ENCODE measurements around the gene RNF220. TPM values are rescaled to one million over a fixed set of nuclear protein-coding genes. Genes with fewer than 3 reads are reported as not detected.
A peak's percentile ranks its signal among the peaks of the same experiment; 100 is the strongest.

Gene RNF220
- total and polyA plus RNA-seq, 9 of the 15 experiments (the other 6 are each of a cell fraction or from before 2014, with no cell fraction given), result 5.1 to 117 (median 66.9) TPM

GRCh38 chr1:44531785-44532566 is 126.9 kb downstream of the RNF220 start (continued):
- TF ChIP-seq L3MBTL2 (IDR thresholded peaks at IDR 0.05) (no peak), FOXA1 (IDR thresholded peaks at IDR 0.05; ENCODE audit: borderline replicate concordance) (no peak), HLTF (IDR thresholded peaks at IDR 0.05) (0 out of 2 replicates have a peak, but pooled peaks have one; percentile 27), ZNF551 (CRISPR knock-in tag; IDR thresholded peaks at IDR 0.05) (no peak), CBX8 (IDR thresholded peaks at IDR 0.05; ENCODE audit: borderline replicate concordance, extremely low read depth, low read depth, low read length, poor library complexity, severe bottlenecking) (no peak), MECOM (CRISPR knock-in tag; IDR thresholded peaks at IDR 0.05) (0 out of 2 replicates have a peak, but pooled peaks have one; percentile 4), ATF2 (CRISPR knock-in tag; IDR thresholded peaks at IDR 0.05) (no peak), MEF2D (tag; conservative IDR thresholded peaks at IDR 0.05; ENCODE audit: low read depth) (no peak), YBX1 (IDR thresholded peaks at IDR 0.05) (no peak), ZFP30 (CRISPR knock-in tag; IDR thresholded peaks at IDR 0.05; ENCODE audit: borderline replicate concordance) (no peak), ELK3 (CRISPR knock-in tag; IDR thresholded peaks at IDR 0.05) (no peak), ZNF444 (CRISPR knock-in tag; IDR thresholded peaks at IDR 0.05) (no peak), SOX6 (IDR thresholded peaks at IDR 0.05) (peak; percentile 86), CSDE1 (IDR thresholded peaks at IDR 0.05) (no peak), ELF1 (tag; IDR thresholded peaks at IDR 0.05) (no peak), PHF21A (IDR thresholded peaks at IDR 0.05; ENCODE audit: borderline replicate concordance, low read depth) (no peak), TCF15 (CRISPR knock-in tag; IDR thresholded peaks at IDR 0.05) (no peak), HMGN3 (IDR thresholded peaks at IDR 0.05; ENCODE audit: borderline replicate concordance, extremely low read depth, insufficient read length, low read depth, low read length) (no peak)
- TF ChIP-seq, protein P1, sequence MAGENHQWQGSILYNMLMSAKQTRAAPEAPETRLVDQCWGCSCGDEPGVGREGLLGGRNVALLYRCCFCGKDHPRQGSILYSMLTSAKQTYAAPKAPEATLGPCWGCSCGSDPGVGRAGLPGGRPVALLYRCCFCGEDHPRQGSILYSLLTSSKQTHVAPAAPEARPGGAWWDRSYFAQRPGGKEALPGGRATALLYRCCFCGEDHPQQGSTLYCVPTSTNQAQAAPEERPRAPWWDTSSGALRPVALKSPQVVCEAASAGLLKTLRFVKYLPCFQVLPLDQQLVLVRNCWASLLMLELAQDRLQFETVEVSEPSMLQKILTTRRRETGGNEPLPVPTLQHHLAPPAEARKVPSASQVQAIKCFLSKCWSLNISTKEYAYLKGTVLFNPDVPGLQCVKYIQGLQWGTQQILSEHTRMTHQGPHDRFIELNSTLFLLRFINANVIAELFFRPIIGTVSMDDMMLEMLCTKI (IDR thresholded peaks at IDR 0.05; ENCODE audit: partially characterized antibody), result no peak
- TF ChIP-seq, protein P2, sequence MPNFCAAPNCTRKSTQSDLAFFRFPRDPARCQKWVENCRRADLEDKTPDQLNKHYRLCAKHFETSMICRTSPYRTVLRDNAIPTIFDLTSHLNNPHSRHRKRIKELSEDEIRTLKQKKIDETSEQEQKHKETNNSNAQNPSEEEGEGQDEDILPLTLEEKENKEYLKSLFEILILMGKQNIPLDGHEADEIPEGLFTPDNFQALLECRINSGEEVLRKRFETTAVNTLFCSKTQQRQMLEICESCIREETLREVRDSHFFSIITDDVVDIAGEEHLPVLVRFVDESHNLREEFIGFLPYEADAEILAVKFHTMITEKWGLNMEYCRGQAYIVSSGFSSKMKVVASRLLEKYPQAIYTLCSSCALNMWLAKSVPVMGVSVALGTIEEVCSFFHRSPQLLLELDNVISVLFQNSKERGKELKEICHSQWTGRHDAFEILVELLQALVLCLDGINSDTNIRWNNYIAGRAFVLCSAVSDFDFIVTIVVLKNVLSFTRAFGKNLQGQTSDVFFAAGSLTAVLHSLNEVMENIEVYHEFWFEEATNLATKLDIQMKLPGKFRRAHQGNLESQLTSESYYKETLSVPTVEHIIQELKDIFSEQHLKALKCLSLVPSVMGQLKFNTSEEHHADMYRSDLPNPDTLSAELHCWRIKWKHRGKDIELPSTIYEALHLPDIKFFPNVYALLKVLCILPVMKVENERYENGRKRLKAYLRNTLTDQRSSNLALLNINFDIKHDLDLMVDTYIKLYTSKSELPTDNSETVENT (CRISPR knock-in tag; IDR thresholded peaks at IDR 0.05), result no peak

All from K562 (cell line).